Smooth muscle cell of the brain vasculature (primary cell): ENCODE results near the gene NAV3.

Experiments
- DNase-seq: peaks from one replicate; pipeline ENCODE4 v3.0.0-alpha.2; 2012; ENCODE audit warnings: low read depth, low spot score

Gene NAV3

GRCh38 chr12:78185109-78185508 lies 354.4 kb downstream of the NAV3 start:
- no peak for DNase-seq

- DNase-seq: no peak
Measured at GRCh38 chr12:78185651-78186050, 355.0 kb downstream of the NAV3 start.

- DNase-seq: no peak
Measured at GRCh38 chr12:78186670-78187069, 356.0 kb downstream of the NAV3 start.

GRCh38 chr12:78187741-78188140 lies 357.0 kb downstream of the NAV3 start:
- DNase-seq: no peak

- no peak for DNase-seq
Measured at GRCh38 chr12:78189656-78190055, 359.0 kb downstream of the NAV3 start.

- DNase-seq: no peak
Measured at GRCh38 chr12:78191611-78192010, 360.9 kb downstream of the NAV3 start.

- DNase-seq: no peak
Measured at GRCh38 chr12:78192979-78193378, 362.3 kb downstream of the NAV3 start.

- DNase-seq: no peak
Measured at GRCh38 chr12:78194448-78194847, 363.8 kb downstream of the NAV3 start.

- DNase-seq: no peak
Measured at GRCh38 chr12:78198896-78199295, 368.2 kb downstream of the NAV3 start.

GRCh38 chr12:78199926-78200325 lies 369.2 kb downstream of the NAV3 start:
- DNase-seq: no peak

- DNase-seq: no peak
Measured at GRCh38 chr12:78204926-78205325, 374.2 kb downstream of the NAV3 start.

GRCh38 chr12:78208092-78208491 lies 377.4 kb downstream of the NAV3 start:
- DNase-seq: no peak

GRCh38 chr12:78209846-78210505 lies 379.3 kb downstream of the NAV3 start:
- no peak for DNase-seq

- DNase-seq: no peak
Measured at GRCh38 chr12:78210506-78210860, 379.8 kb downstream of the NAV3 start.

- no peak for DNase-seq
Measured at GRCh38 chr12:78210894-78211302, 380.2 kb downstream of the NAV3 start.

GRCh38 chr12:78220811-78221210 lies 390.1 kb downstream of the NAV3 start:
- no peak for DNase-seq

- no peak for DNase-seq
Measured at GRCh38 chr12:78224154-78224553, 393.5 kb downstream of the NAV3 start.

- no peak for DNase-seq
Measured at GRCh38 chr12:78226763-78227162, 396.1 kb downstream of the NAV3 start.

GRCh38 chr12:78229591-78230101 lies 399.0 kb downstream of the NAV3 start:
- DNase-seq: no peak

GRCh38 chr12:78232756-78233155 lies 402.1 kb downstream of the NAV3 start:
- no peak for DNase-seq

- no peak for DNase-seq
Measured at GRCh38 chr12:78236264-78236663, 405.6 kb downstream of the NAV3 start.

GRCh38 chr12:78239544-78239943 lies 408.9 kb downstream of the NAV3 start:
- DNase-seq: no peak

GRCh38 chr12:78240827-78241226 lies 410.1 kb downstream of the NAV3 start:
- DNase-seq: no peak

- DNase-seq: no peak
Measured at GRCh38 chr12:78241446-78241845, 410.8 kb downstream of the NAV3 start.
